ENCODE data around the gene LGI4. TPM values are rescaled to one million over a fixed set of nuclear protein-coding genes. Genes with fewer than 3 reads are reported as not detected.

Gene LGI4
- total RNA-seq, 1 experiment from 2014 or later: 3.2 TPM

DNA sequence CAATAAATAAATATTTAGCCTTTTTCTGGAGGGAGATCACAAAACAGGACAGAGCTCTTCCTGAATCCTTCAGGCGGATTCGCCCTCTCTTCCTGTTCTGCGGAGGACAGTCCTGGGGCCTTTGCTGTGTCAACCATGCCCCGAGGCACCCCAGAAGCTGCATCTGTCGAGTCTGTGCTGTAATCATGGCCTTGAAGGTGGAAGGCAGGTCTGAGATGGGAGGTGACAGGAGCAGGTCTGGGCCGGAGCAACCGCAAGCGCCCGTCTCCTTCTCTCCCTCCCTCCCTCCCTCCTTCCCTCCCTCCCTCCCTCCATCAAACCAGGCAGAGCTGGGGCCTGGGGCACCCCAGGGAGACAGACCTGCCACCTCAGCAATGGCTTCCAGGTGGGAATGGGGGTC, 23.9 kb downstream of the LGI4 start:
- Histone ChIP-seq H3K56ac (ENCODE audit: insufficient read length, low read depth, low read length) (no peak overlapping the region), H3K79me1 (ENCODE audit: insufficient read depth, low read depth, low read length, poor library complexity, severe bottlenecking) (no peaks in the 10 kb centered on the region), H2BK12ac (ENCODE audit: insufficient read length, low read depth, low read length) (no peak overlapping the region), H3K27me3 (ENCODE audit: insufficient read depth, low read length) (no peaks in the 10 kb centered on the region), H3K4ac (ENCODE audit: low read depth, low read length) (no peak overlapping the region), H4K91ac (ENCODE audit: insufficient read length, low read depth, low read length) (no peak overlapping the region), H3T11ph (ENCODE audit: low read length) (no peak overlapping the region), H2BK20ac (ENCODE audit: low read depth, low read length, poor library complexity, severe bottlenecking) (no peak overlapping the region), H3K18ac (ENCODE audit: insufficient read length, low read depth, low read length) (no peak overlapping the region), H3K14ac (ENCODE audit: insufficient read depth, low read length) (no peak overlapping the region), H4K5ac (ENCODE audit: insufficient read length, low read depth, low read length) (no peak overlapping the region), H3K4me2 (ENCODE audit: insufficient read depth, insufficient read length, low read length) (no peak overlapping the region), H2BK120ac (ENCODE audit: low read depth, low read length, poor library complexity, severe bottlenecking) (no peak overlapping the region), H3K79me2 (ENCODE audit: insufficient read depth, low read length) (no peaks in the 10 kb centered on the region), H2BK15ac (ENCODE audit: low read depth, low read length) (no peak overlapping the region), H3K9me3 (ENCODE audit: control insufficient read depth, low read depth, low read length) (no peaks in the 10 kb centered on the region), H3K9ac (ENCODE audit: extremely low read depth, insufficient read length, low read length) (no peak overlapping the region), H3K27ac (ENCODE audit: insufficient read length, low read depth, low read length) (no peak overlapping the region), H2BK5ac (ENCODE audit: insufficient read length, low read length) (no peak overlapping the region), H2AFZ (ENCODE audit: low read length) (no peak overlapping the region), H2AK5ac (ENCODE audit: insufficient read length, low read length) (no peak overlapping the region), H3K23me2 (ENCODE audit: insufficient read length, low read depth, low read length, poor library complexity, severe bottlenecking) (no peaks in the 10 kb centered on the region), H4K20me1 (ENCODE audit: control insufficient read depth, insufficient read depth, insufficient read length) (peaks cover 2% of the 10 kb centered on the region), H3K4me1 (ENCODE audit: insufficient read depth, low read length) (no peaks in the 10 kb centered on the region), H3K23ac (ENCODE audit: insufficient read length, low read depth, low read length) (no peak overlapping the region), H4K8ac (replicated peaks; ENCODE audit: insufficient read length, low read depth, low read length) (no peak overlapping the region)
- H3K4me3 Mint-ChIP-seq: peak overlapping the region in 1 of 2 experiments; percentile 16; a peak in 2 of 5 replicates
- TF ChIP-seq, protein P1, sequence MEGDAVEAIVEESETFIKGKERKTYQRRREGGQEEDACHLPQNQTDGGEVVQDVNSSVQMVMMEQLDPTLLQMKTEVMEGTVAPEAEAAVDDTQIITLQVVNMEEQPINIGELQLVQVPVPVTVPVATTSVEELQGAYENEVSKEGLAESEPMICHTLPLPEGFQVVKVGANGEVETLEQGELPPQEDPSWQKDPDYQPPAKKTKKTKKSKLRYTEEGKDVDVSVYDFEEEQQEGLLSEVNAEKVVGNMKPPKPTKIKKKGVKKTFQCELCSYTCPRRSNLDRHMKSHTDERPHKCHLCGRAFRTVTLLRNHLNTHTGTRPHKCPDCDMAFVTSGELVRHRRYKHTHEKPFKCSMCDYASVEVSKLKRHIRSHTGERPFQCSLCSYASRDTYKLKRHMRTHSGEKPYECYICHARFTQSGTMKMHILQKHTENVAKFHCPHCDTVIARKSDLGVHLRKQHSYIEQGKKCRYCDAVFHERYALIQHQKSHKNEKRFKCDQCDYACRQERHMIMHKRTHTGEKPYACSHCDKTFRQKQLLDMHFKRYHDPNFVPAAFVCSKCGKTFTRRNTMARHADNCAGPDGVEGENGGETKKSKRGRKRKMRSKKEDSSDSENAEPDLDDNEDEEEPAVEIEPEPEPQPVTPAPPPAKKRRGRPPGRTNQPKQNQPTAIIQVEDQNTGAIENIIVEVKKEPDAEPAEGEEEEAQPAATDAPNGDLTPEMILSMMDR (conservative IDR thresholded peaks at IDR 0.05): no peak
- no peak overlapping the region; a peak in 1 of 7 replicates for H3K27ac Mint-ChIP-seq
- WGBS (ENCODE audit: extremely low coverage, insufficient read length, low lambda C conversion rate): no CpG with 5 or more reads among the region's 9 CpGs
- peaks cover 23 to 33% of the 10 kb centered on the region in 2 experiments for H3K4me1 Mint-ChIP-seq
- H3K9me3 Mint-ChIP-seq: peaks cover 0 to 5% of the 10 kb centered on the region in 2 experiments; a peak in 3 of 5 replicates
- peaks cover 0 to 1% (median 0%) of the 10 kb centered on the region in 3 experiments; a peak in 3 of 7 replicates for H3K36me3 Mint-ChIP-seq (ENCODE audit: insufficient read depth in 1 of 3, low read depth in 3 of 3)
- no peak for DNase-seq
- peaks cover 4% of the 10 kb centered on the region; the same call in 1 of the 2 replicates for H3K27me3 Mint-ChIP-seq (ENCODE audit: low read depth)
